GM23248 (cell line): ENCODE measurements around the gene WHRN.

Experiments
- EZH2 ChIP-seq: fragments of 200-600 bp; sonication (generic); IDR thresholded peaks from 2 replicates; pipeline ENCODE4 v1.6.1; 2018; ENCODE audit warnings: antibody characterized with exemption, mild to moderate bottlenecking; ENCODE audit not compliant: insufficient read depth, poor library complexity, severe bottlenecking
- EZH2phosphoT487 ChIP-seq: fragments of 200-600 bp; sonication (generic); IDR thresholded peaks from 2 replicates; pipeline ENCODE4 v1.6.1; 2018; ENCODE audit warnings: antibody characterized with exemption, moderate library complexity, mild to moderate bottlenecking, low read depth; ENCODE audit not compliant: insufficient read depth

- no peak for TF ChIP-seq EZH2
- no peak for TF ChIP-seq EZH2phosphoT487
Measured at GRCh38 chr9:114374936-114375335, 130.3 kb downstream of the WHRN start.
